ENCODE results near the gene MON1A. TPM values are rescaled to one million over a fixed set of nuclear protein-coding genes. Genes with fewer than 3 reads are reported as not detected.

Gene MON1A
- total RNA-seq, 2 experiments from 2014 or later, result 0.85 to 1.3 TPM

GRCh38 chr3:49968346-49968745 lies 38.7 kb upstream of the MON1A start:
- H3K36me3 Mint-ChIP-seq (ENCODE audit: low read depth), result peaks cover 69% of the 10 kb centered on the region
- TF ChIP-seq CTCF (IDR thresholded peaks at IDR 0.05), result no peak
- ChIA-PET CTCF (interaction anchor here (0.7 kb wide), 1 partner anchor 15 kb away, joined by 3 read pairs; no protein-coding TSS in a partner anchor), POLR2A (no interaction called here)
- H3K27ac Mint-ChIP-seq, result no peak overlapping the region
- no peaks in the 10 kb centered on the region for H3K27me3 ChIP-seq (ENCODE audit: control insufficient read depth in 1 of 2, insufficient read depth in 2 of 2, low read length in 2 of 2)
- no peaks in the 10 kb centered on the region for H3K4me1 ChIP-seq (ENCODE audit: insufficient read depth, low read length)
- no peaks in the 10 kb centered on the region for H3K9me3 ChIP-seq (ENCODE audit: control insufficient read depth in 1 of 2, insufficient read depth in 1 of 2, low read length in 2 of 2)
- no peak for DNase-seq
- intact Hi-C loops (cut with DNase I, micrococcal nuclease), result no loop called here
- H3K27me3 Mint-ChIP-seq, result no peaks in the 10 kb centered on the region
- H3K36me3 ChIP-seq (ENCODE audit: insufficient read depth, low read length), result peaks cover 57% of the 10 kb centered on the region
- no peak overlapping the region for H3K4me3 Mint-ChIP-seq
- no peak for ATAC-seq (ENCODE audit: poor library complexity)
- no peak overlapping the region for H3K4me3 ChIP-seq (ENCODE audit: low read length)
- peaks cover 16% of the 10 kb centered on the region for H3K4me1 Mint-ChIP-seq (ENCODE audit: low read depth)
- H3K27ac ChIP-seq (ENCODE audit: low read depth in 1 of 2, low read length in 2 of 2), result no peak overlapping the region
- H3K9me3 Mint-ChIP-seq, result no peaks in the 10 kb centered on the region

- no peak for ATAC-seq (ENCODE audit: poor library complexity)
- Histone ChIP-seq H3K27ac (ENCODE audit: low read depth in 1 of 2, low read length in 2 of 2) (no peak overlapping the region), H3K4me3 (ENCODE audit: low read length) (no peak overlapping the region), H3K36me3 (ENCODE audit: insufficient read depth, low read length) (peaks cover 49% of the 10 kb centered on the region), H3K4me1 (ENCODE audit: insufficient read depth, low read length) (no peaks in the 10 kb centered on the region), H3K9me3 (ENCODE audit: control insufficient read depth in 1 of 2, insufficient read depth in 1 of 2, low read length in 2 of 2) (no peaks in the 10 kb centered on the region), H3K27me3 (ENCODE audit: control insufficient read depth in 1 of 2, insufficient read depth in 2 of 2, low read length in 2 of 2) (no peaks in the 10 kb centered on the region)
- intact Hi-C loops (cut with DNase I, micrococcal nuclease), result no loop called here
- no peak for DNase-seq
- ChIA-PET POLR2A (no interaction called here), CTCF (no interaction called here)
- Mint-ChIP-seq H3K27me3 (no peaks in the 10 kb centered on the region), H3K4me1 (ENCODE audit: low read depth) (peaks cover 16% of the 10 kb centered on the region), H3K36me3 (ENCODE audit: low read depth) (peaks cover 59% of the 10 kb centered on the region), H3K4me3 (no peak overlapping the region), H3K9me3 (no peaks in the 10 kb centered on the region), H3K27ac (no peak overlapping the region)
- TF ChIP-seq CTCF (IDR thresholded peaks at IDR 0.05), result no peak
Measured at GRCh38 chr3:49967291-49967690, 37.7 kb upstream of the MON1A start.

GRCh38 chr3:49966233-49966942 lies 36.8 kb upstream of the MON1A start:
- intact Hi-C loops (cut with DNase I, micrococcal nuclease), result no loop called here
- Histone ChIP-seq H3K27me3 (ENCODE audit: control insufficient read depth in 1 of 2, insufficient read depth in 2 of 2, low read length in 2 of 2) (no peaks in the 10 kb centered on the region), H3K4me3 (ENCODE audit: low read length) (no peak overlapping the region), H3K4me1 (ENCODE audit: insufficient read depth, low read length) (no peaks in the 10 kb centered on the region), H3K9me3 (ENCODE audit: control insufficient read depth in 1 of 2, insufficient read depth in 1 of 2, low read length in 2 of 2) (no peaks in the 10 kb centered on the region), H3K27ac (ENCODE audit: low read depth in 1 of 2, low read length in 2 of 2) (no peak overlapping the region), H3K36me3 (ENCODE audit: insufficient read depth, low read length) (peaks cover 43% of the 10 kb centered on the region)
- H3K27me3 Mint-ChIP-seq, result no peaks in the 10 kb centered on the region
- H3K4me1 Mint-ChIP-seq (ENCODE audit: low read depth), result peaks cover 16% of the 10 kb centered on the region
- DNase-seq (no peak), ATAC-seq (ENCODE audit: poor library complexity) (no peak)
- no peaks in the 10 kb centered on the region for H3K9me3 Mint-ChIP-seq
- peaks cover 50% of the 10 kb centered on the region for H3K36me3 Mint-ChIP-seq (ENCODE audit: low read depth)
- ChIA-PET CTCF (no interaction called here), POLR2A (no interaction called here)
- H3K27ac Mint-ChIP-seq, result no peak overlapping the region
- H3K4me3 Mint-ChIP-seq, result no peak overlapping the region
- TF ChIP-seq CTCF (IDR thresholded peaks at IDR 0.05), result no peak

Data from CD4-positive, alpha-beta T cell (primary cell).